Measurements from ENCODE around the gene SMPD2. TPM values are rescaled to one million over a fixed set of nuclear protein-coding genes. Genes with fewer than 3 reads are reported as not detected.

SMPD2 gene
- total and polyA plus RNA-seq, 2 donors (not counting 1 experiment from before 2014, with no cell fraction given): 35.7 to 43.9 TPM

GRCh38 chr6:109485266-109485935 is 44.9 kb downstream of the SMPD2 start:
- intact Hi-C loops (cut with micrococcal nuclease): loop anchor here (10.0 kb wide), 1 partner anchor 1329 kb away; the partner anchor contains the start of gene CDK19

GRCh38 chr6:109486068-109486467 is 45.5 kb downstream of the SMPD2 start:
- no peak for TF ChIP-seq EZH2 (IDR thresholded peaks at IDR 0.05; ENCODE audit: borderline replicate concordance, insufficient read depth, low read depth, low read length, poor library complexity, severe bottlenecking)
- TF ChIP-seq, protein P1, sequence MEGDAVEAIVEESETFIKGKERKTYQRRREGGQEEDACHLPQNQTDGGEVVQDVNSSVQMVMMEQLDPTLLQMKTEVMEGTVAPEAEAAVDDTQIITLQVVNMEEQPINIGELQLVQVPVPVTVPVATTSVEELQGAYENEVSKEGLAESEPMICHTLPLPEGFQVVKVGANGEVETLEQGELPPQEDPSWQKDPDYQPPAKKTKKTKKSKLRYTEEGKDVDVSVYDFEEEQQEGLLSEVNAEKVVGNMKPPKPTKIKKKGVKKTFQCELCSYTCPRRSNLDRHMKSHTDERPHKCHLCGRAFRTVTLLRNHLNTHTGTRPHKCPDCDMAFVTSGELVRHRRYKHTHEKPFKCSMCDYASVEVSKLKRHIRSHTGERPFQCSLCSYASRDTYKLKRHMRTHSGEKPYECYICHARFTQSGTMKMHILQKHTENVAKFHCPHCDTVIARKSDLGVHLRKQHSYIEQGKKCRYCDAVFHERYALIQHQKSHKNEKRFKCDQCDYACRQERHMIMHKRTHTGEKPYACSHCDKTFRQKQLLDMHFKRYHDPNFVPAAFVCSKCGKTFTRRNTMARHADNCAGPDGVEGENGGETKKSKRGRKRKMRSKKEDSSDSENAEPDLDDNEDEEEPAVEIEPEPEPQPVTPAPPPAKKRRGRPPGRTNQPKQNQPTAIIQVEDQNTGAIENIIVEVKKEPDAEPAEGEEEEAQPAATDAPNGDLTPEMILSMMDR (IDR thresholded peaks at IDR 0.05): no peak
- H2AFZ ChIP-seq (ENCODE audit: insufficient read depth, low read depth, low read length, poor library complexity, severe bottlenecking): no peak overlapping the region
- H3K4me3 Mint-ChIP-seq: no peak overlapping the region
- H3K4me3 ChIP-seq (ENCODE audit: control extremely low read depth in 1 of 5, extremely low read depth in 1 of 5, insufficient read depth in 1 of 5, low read depth in 2 of 5, low read length in 4 of 5): no peak overlapping the region
- no peaks in the 10 kb centered on the region for H4K20me1 ChIP-seq (ENCODE audit: control insufficient read depth, insufficient read depth, low read length, poor library complexity, severe bottlenecking)
- H3K9me3 ChIP-seq (ENCODE audit: control extremely low read depth in 1 of 3, control insufficient read depth in 2 of 3, insufficient read depth in 1 of 3, low read length in 2 of 3): no peaks in the 10 kb centered on the region
- no peaks in the 10 kb centered on the region for H3K9me3 Mint-ChIP-seq (ENCODE audit: insufficient read depth)
- H3K27ac ChIP-seq (ENCODE audit: low read length in 2 of 2): no peak overlapping the region
- no peaks in the 10 kb centered on the region for H3K27me3 Mint-ChIP-seq
- no CpG with 5 or more reads among the region's 1 CpG for WGBS (ENCODE audit: insufficient coverage)
- ATAC-seq (ENCODE audit: low read depth): no peak
- no peak overlapping the region for H3K9ac ChIP-seq (ENCODE audit: low read length)
- intact Hi-C loops (cut with micrococcal nuclease): loop anchor here (10.0 kb wide), 1 partner anchor 1329 kb away; the partner anchor contains the start of gene CDK19
- H3K79me2 ChIP-seq (ENCODE audit: control insufficient read depth, insufficient read depth, low read length): peaks cover 19% of the 10 kb centered on the region
- peaks cover 16 to 28% of the 10 kb centered on the region in 2 donors for H3K4me1 ChIP-seq (ENCODE audit: control insufficient read depth in 2 of 2, insufficient read depth in 2 of 2, low read length in 2 of 2)
- H3K36me3 ChIP-seq (replicated peaks in 1 of 2; ENCODE audit: control extremely low read depth in 1 of 2, control insufficient read depth in 1 of 2, extremely low read depth in 1 of 2, insufficient read depth in 2 of 2, low read length in 1 of 2): peaks cover 1 to 8% of the 10 kb centered on the region in 2 experiments
- no peak overlapping the region for H3K4me2 ChIP-seq (replicated peaks; ENCODE audit: low read depth, low read length, poor library complexity, severe bottlenecking)
- ChIA-PET CTCF (interaction anchor here (0.9 kb wide), 1 partner anchor 219 kb away, joined by 3 read pairs; no protein-coding TSS in a partner anchor), POLR2A (no interaction called here)
- no peak for DNase-seq
- H3K27me3 ChIP-seq (replicated peaks in 1 of 4; ENCODE audit: control extremely low read depth in 1 of 4, control insufficient read depth in 3 of 4, insufficient read depth in 4 of 4, low read length in 3 of 4): no peaks in the 10 kb centered on the region
- H3K27ac Mint-ChIP-seq: no peak overlapping the region
- H3K4me1 Mint-ChIP-seq: peaks cover 27% of the 10 kb centered on the region

More at GRCh38 chr6:109485266-109485935, 44.9 kb downstream of the SMPD2 start:
- no peak overlapping the region for H3K4me3 ChIP-seq (ENCODE audit: control extremely low read depth in 1 of 5, extremely low read depth in 1 of 5, insufficient read depth in 1 of 5, low read depth in 2 of 5, low read length in 4 of 5)
- H2AFZ ChIP-seq (ENCODE audit: insufficient read depth, low read depth, low read length, poor library complexity, severe bottlenecking): no peak overlapping the region
- Mint-ChIP-seq H3K27me3 (no peaks in the 10 kb centered on the region), H3K27ac (no peak overlapping the region), H3K4me1 (peaks cover 30% of the 10 kb centered on the region), H3K9me3 (ENCODE audit: insufficient read depth) (no peaks in the 10 kb centered on the region), H3K4me3 (no peak overlapping the region)
- ATAC-seq (ENCODE audit: low read depth) (no peak), DNase-seq (no peak)
- H3K9me3 ChIP-seq (ENCODE audit: control extremely low read depth in 1 of 3, control insufficient read depth in 2 of 3, insufficient read depth in 1 of 3, low read length in 2 of 3): no peaks in the 10 kb centered on the region
- H4K20me1 ChIP-seq (ENCODE audit: control insufficient read depth, insufficient read depth, low read length, poor library complexity, severe bottlenecking): no peaks in the 10 kb centered on the region
- TF ChIP-seq, protein P1 (IDR thresholded peaks at IDR 0.05): no peak
- TF ChIP-seq EZH2 (IDR thresholded peaks at IDR 0.05; ENCODE audit: borderline replicate concordance, insufficient read depth, low read depth, low read length, poor library complexity, severe bottlenecking): no peak
- peaks cover 4 to 15% of the 10 kb centered on the region in 2 experiments for H3K36me3 ChIP-seq (replicated peaks in 1 of 2; ENCODE audit: control extremely low read depth in 1 of 2, control insufficient read depth in 1 of 2, extremely low read depth in 1 of 2, insufficient read depth in 2 of 2, low read length in 1 of 2)
- H3K4me2 ChIP-seq (replicated peaks; ENCODE audit: low read depth, low read length, poor library complexity, severe bottlenecking): no peak overlapping the region
- no peak overlapping the region for H3K9ac ChIP-seq (ENCODE audit: low read length)
- ChIA-PET POLR2A (interaction anchor here (1.6 kb wide), 1 partner anchor 29 kb away, joined by 3 read pairs; no protein-coding TSS in a partner anchor), CTCF (interaction anchor here (0.9 to 1.5 kb wide), 3 partner anchors 42 to 554 kb away, joined by 3 to 4 read pairs (median 3); no protein-coding TSS in a partner anchor)
- H3K27ac ChIP-seq (ENCODE audit: low read length in 2 of 2): no peak overlapping the region
- peaks cover 26% of the 10 kb centered on the region for H3K79me2 ChIP-seq (ENCODE audit: control insufficient read depth, insufficient read depth, low read length)
- peaks cover 22 to 35% of the 10 kb centered on the region in 2 donors for H3K4me1 ChIP-seq (ENCODE audit: control insufficient read depth in 2 of 2, insufficient read depth in 2 of 2, low read length in 2 of 2)
- WGBS (ENCODE audit: insufficient coverage): no CpG with 5 or more reads among the region's 3 CpGs
- H3K27me3 ChIP-seq (replicated peaks in 1 of 4; ENCODE audit: control extremely low read depth in 1 of 4, control insufficient read depth in 3 of 4, insufficient read depth in 4 of 4, low read length in 3 of 4): no peaks in the 10 kb centered on the region
